GM18505 (cell line): ENCODE data around the gene DACT2.

Experiments used
- ATAC-seq: cut with Tn5 transposase; IDR thresholded peaks from one replicate; pipeline ENCODE4 v1.9.1; 2021; ENCODE audit not compliant: unreplicated experiment
- POLR2A ChIP-seq: IDR thresholded peaks from 4 replicates; pipeline ENCODE4 v1.6.1; 2011; ENCODE audit warnings: borderline replicate concordance; ENCODE audit not compliant: insufficient read depth, insufficient read length; ENCODE audit errors: extremely low read depth

DACT2 gene

DNA sequence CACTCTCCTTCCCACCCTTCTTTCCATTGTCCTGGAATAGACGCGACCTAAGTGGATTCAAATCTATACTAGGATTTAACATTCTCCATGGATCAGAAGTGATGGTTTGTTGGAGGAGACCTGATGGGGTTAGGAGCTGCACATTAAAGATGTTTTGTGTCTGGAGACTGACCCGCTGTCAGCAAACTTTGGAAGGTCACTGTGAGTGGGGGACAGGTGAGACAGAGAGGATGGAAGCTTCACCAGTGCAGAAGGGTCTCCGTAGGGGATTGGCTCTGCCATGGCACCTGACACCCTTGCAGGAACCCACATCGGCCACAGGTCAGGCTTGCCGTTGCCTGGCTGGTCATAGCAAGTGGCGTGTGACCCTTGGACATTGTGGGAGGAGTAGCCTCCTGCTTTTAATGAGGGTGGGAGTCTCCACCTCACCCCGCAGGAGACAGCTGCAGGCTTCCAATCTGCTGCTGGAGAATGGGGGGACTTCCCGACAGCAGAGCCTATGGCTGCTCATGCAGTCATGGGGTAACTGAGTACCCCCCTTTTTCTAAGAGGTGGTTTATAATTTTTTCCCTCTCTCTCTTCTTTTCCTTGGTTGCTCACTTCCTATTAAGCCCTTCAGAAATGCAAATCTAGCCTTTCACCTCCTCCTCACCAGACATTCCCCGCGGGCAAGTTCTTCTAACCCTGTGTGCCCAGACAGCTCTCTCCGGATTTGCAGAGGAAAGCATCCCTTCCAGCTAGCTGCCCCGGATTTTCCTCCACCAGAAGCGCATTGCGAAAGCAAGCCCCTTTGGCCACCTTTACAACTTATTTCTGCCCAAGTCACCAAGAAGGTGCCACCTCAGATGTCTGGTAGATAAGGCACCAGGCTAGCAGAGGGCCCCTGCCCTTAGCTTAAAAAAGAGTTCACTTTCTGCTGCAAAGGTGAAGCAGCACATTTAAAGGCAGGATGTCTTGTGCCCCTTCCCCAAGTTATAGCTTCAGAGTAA lies 53.5 kb downstream of the DACT2 start:
- no peak for TF ChIP-seq POLR2A
- ATAC-seq = no peak

GRCh38 chr6:168265394-168265793 lies 54.2 kb downstream of the DACT2 start:
- ATAC-seq = no peak
- TF ChIP-seq POLR2A = no peak

DNA sequence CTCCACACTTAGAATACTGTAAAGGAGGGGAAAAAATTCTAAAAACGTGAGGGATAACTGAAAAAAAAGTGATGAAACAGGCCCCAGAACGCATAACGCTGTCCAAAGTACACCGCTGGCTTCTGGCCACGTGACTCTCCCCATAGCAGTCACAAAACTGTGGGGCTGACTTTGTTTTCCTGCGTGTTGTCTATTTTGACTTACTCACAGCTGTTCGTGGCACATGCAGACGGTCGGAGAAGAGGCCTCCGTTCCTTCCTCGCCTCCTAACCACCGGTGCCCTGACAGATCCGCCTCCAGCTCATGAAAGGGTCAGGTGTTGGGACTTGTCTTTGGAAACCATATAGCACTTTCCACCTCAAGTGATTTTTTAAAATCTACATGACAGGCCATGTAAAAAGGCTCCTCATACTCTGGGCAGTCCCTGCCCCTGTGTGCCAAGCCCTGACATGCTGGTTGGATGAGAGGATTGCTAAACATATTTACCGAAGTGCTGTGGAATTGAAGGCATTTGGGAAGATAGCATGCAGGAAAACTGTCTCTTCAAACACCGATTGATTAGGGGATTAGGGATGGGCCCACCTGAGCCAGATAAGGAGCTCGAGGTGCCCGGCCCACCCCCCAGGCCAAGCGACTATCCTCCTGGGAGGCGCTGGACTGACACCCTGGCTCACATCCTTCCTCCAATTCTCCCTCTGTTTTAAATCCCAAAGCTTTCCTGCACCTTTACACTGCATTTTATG lies 54.8 kb downstream of the DACT2 start:
- no peak for ATAC-seq
- TF ChIP-seq POLR2A = no peak

GRCh38 chr6:168263351-168263905 lies 56.1 kb downstream of the DACT2 start:
- TF ChIP-seq POLR2A = no peak
- no peak for ATAC-seq

GRCh38 chr6:168261234-168261633 lies 58.3 kb downstream of the DACT2 start:
- ATAC-seq = no peak
- no peak for TF ChIP-seq POLR2A

- no peak for TF ChIP-seq POLR2A
- no peak for ATAC-seq
These were observed 59.1 kb downstream of the DACT2 start for GRCh38 chr6:168260420-168260987.

DNA sequence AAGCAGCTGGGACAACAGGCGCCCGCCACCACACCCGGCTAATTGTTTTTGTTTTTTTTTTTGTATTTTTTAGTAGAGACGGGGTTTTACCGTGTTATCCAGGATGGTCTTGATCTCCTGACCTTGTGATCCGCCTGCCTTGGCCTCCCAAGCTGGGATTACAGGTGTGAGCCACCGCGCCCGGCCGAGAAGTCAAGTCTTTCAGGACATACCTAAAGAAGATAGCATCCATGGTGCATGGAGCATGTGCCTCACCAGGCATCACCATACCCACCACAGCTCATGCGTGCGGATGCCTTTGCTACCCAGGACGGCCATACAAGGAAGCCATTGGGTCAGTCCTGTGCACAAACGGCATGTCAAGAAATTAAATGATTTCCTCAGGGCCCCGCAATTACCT lies 60.8 kb downstream of the DACT2 start:
- no peak for TF ChIP-seq POLR2A
- ATAC-seq = no peak

- no peak for ATAC-seq
- no peak for TF ChIP-seq POLR2A
These were observed 62.6 kb downstream of the DACT2 start for GRCh38 chr6:168256940-168257339.
